ENCODE results near the gene KIFAP3. TPM values are rescaled to one million over a fixed set of nuclear protein-coding genes. Genes with fewer than 3 reads are reported as not detected.
"Not testable (repeated sequence)": the region's sequence is repeated elsewhere in the genome, so short reads cannot be mapped to it uniquely, and the experiment has no call there.

The KIFAP3 gene
- total RNA-seq, 1 experiment from 2014 or later = 230 TPM

- no peak for DNase-seq (ENCODE audit: low spot score)
These were observed 149.7 kb downstream of the KIFAP3 start for GRCh38 chr1:169924829-169925228.

- no peak for DNase-seq (ENCODE audit: low spot score)
These were observed 150.4 kb downstream of the KIFAP3 start for GRCh38 chr1:169924063-169924462.

DNA sequence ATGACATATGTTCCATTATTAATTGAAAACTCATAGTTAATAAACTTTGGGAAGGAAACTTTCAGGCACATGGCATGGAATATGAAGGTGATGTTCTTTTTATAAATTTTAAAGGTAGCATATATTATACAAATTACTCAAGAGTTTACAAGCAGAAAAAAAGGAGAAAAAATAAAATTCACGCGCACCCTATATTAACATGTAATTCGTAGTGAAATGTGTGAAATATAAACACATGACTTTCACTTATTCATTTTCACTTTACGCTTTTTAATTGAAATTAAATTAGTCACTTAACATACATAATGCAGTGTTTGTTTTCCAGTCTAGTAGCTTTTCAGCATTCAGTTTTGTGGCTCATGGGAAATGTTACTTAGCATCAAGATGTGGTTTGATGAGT lies 153.4 kb downstream of the KIFAP3 start:
- DNase-seq (ENCODE audit: low spot score) = no peak

GRCh38 chr1:169918927-169919326 lies 155.6 kb downstream of the KIFAP3 start:
- DNase-seq (ENCODE audit: low spot score) = no peak

DNA sequence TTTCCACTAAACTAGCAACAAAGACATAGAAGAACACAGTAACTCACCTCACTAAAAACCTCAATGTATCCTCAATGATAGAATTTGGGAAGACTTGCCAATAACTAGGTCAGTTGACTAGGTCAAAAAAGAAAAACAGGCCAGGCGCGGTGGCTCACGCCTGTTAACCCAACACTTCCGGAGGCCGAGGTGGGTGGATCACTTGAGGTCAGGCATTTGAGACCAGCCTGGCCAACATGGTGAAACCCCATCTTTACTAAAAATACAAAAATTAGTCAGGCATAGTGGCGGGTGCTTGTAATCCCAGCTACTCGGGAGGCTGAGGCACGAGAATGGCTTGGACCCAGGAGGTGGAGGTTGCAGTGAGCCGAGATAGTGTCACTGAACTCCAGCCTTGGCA lies 156.3 kb downstream of the KIFAP3 start:
- not testable (repeated sequence) for DNase-seq (ENCODE audit: low spot score)

DNA sequence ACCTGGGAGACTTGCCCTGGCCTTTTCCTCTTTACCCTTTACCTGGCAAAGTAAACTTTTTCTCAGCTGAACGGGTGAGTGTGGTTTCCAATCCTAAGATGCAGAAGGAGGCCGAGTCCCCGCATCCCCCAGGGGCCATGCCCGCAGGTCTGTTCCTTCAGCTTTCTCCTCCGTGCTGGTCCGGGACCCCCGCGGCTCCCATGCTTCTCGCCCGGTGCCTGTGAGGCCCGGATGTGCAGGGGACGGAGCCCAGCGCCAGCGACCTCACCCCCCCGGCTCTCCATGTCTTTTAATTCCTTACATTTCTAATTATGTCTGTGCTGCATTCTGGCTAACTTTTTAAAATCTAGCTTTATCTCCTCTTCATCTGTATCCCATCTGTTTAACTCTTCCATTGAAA lies 159.3 kb downstream of the KIFAP3 start:
- no peak for DNase-seq (ENCODE audit: low spot score)

- no peak for DNase-seq (ENCODE audit: low spot score)
These were observed 160.0 kb downstream of the KIFAP3 start for GRCh38 chr1:169914531-169914930.

DNA sequence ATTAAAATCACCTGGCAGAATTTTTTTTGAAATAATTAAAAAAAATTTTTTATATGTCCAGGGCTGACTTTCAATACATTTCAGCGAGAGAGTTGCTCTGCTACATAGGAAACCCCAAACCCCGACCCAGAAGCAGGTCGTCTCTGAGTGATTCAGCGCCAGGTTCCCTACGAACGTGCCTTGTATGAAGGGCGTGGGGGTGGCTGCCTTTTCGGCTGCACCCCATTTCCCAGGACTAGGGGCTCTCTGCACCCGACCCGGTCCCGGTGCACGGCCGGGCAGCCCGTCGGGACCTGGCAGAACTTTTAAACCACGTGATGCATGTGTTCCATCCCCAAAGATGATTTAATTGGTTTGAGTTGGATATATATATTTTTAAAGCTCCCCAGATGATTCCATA lies 165.0 kb downstream of the KIFAP3 start:
- no peak for DNase-seq (ENCODE audit: low spot score)

GRCh38 chr1:169906938-169907337 lies 167.6 kb downstream of the KIFAP3 start:
- no peak for DNase-seq (ENCODE audit: low spot score)

GRCh38 chr1:169904834-169905233 lies 169.7 kb downstream of the KIFAP3 start:
- DNase-seq (ENCODE audit: low spot score) = no peak

DNA sequence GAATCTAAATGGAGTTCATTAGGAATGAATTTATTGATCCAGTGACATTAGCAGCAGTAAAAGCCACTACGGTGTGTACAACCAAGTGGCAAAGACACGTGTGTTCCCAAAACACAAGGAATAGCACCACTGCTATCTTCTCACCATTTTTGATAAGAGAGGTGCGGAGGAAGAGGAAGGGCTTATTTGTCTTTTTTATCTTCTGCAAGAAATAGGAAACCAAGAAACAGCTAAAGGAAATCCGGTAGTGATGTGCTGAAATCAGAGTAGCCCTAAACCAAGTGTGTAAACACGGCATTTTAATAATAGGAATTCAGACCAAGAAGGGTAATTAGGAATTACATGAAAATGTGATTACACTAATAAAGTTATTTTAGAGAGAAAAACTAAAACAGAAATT lies 171.7 kb downstream of the KIFAP3 start:
- no peak for DNase-seq (ENCODE audit: low spot score)

DNA sequence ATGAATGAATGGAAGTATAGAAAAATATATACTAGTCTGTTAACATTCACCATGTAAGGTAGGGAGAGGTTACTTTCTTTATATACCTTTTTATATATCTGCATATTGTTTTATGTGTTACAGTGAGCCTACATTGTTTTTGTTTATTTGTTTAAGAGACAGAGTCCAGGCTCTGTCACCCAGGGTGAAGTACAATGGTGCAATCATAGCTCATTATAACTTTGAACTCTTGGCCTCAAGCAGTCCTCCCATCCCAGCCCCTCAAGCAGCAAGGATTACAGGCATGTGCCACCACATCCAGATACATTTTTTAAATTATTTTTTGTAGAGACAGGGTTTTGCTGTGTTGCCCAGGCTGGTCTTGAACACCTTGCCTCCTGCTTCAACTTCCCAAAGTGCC lies 173.4 kb downstream of the KIFAP3 start:
- no peak for DNase-seq (ENCODE audit: low spot score)

- no peak for DNase-seq (ENCODE audit: low spot score)
These were observed 173.9 kb downstream of the KIFAP3 start for GRCh38 chr1:169900571-169900970.

DNA sequence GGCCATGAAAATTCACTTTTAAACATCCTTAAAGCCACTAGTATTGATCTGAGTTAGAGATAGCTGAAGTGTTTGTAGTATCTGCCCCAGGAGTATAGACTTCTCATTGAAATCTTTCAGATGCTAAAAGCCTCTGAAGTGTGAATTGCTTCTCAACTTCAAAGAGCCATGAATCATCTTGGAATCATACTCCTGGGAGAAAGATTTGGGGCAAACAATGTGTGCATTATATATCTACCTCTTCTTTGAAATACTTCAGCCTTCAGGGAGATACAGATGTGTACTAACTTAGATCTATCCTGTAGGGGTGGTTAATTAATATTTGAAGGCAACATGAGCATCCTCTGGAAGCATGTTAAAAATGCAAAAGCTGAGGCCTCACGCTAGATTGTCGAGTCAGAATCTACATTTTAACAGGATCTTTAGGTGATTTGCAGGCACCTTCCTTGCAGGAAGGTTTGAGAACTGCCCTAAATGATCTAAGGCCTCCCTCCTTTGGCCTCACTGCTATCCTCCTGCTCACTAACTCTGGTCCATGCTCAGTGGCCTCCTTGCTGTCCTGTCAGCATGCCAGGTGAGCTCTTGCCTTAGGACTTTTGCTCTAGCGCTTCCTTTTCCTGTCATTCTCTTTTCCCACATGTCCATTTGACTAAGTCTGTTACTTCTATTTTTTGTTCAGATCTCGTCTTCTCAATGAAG lies 174.8 kb downstream of the KIFAP3 start:
- no peak for DNase-seq (ENCODE audit: low spot score)

- DNase-seq (ENCODE audit: low spot score) = no peak
These were observed 178.5 kb downstream of the KIFAP3 start for GRCh38 chr1:169896013-169896412.

- no peak for DNase-seq (ENCODE audit: low spot score)
These were observed 179.9 kb downstream of the KIFAP3 start for GRCh38 chr1:169894424-169895145.

DNA sequence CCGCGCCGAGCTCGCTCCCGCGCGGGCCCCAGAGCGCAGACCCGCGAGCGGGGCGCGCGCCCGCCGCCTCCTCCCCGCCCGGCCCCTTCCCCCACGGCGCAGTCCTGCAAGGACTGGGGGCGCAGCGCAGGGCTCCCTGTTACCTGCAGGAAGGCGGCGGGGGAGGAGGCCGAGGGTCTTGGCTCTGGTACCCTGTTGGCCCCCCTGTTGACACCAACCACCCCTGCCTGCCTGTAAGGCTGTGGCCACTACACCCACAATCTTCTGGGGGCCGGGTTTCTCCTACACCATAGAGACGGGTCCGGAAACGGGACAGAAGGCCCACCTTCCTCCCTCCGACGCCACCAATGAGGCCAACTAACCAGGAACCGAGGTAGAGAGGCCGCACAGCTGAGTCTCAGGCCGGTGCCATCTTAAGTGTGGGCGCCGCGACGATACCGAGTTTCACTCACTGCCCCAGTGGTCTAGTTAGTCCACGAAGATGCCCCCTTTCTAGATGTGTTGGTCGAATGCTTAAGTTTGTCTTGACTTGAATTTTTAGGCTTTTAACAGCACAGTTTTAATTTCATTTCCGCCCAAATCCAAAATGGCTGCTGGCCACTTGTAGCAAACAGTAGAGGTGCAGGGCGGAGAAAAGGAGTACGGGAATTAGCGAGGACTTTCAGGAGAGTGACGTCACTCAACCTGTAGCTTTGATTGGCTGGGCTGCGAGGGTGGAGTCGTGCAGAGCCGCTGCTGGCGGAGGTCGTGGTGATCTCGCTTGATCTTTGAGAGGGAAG lies 180.7 kb downstream of the KIFAP3 start, which contains the start of gene SCYL3:
SCYL3 (minus strand) TSS at position 252 of the 779 bp plus-strand sequence. CDS start 5,056 bp downstream, outside the sequence.
- peak; percentile 99 for DNase-seq (ENCODE audit: low spot score)

DNA sequence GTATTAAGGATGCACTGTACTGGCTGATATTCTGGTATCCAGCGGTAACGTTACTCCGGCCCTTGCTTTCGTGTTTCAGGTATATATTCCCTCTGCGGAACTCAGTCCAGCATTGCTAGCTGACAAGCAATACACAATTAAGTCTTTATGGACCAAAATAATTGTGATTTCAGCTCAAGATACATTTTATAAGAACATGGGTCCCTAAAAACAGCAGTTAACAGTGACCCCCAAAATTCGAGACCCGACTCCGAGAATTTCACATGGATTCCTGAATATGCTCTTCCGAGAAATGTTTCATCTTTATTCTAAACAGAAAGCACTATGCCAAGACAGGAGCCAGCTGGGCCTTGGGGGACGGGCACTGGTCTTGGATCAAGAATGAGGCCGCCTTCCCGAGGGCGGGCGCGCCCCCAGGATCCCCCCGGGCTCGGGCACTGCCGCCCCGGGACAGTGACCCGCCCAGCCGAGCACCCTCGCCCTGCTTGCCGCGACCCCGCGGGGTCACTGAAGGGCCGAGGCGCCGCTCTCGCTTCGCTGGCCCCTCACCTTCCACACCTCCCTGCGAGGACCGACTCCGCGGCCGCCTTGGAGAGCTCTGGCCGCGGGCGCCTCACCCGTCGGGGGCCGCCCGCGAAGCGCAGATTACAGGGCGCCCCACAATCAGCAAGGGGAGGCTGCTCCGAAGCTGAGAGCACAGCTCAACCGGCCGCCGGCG lies 181.4 kb downstream of the KIFAP3 start:
- DNase-seq (ENCODE audit: low spot score) = no peak

DNA sequence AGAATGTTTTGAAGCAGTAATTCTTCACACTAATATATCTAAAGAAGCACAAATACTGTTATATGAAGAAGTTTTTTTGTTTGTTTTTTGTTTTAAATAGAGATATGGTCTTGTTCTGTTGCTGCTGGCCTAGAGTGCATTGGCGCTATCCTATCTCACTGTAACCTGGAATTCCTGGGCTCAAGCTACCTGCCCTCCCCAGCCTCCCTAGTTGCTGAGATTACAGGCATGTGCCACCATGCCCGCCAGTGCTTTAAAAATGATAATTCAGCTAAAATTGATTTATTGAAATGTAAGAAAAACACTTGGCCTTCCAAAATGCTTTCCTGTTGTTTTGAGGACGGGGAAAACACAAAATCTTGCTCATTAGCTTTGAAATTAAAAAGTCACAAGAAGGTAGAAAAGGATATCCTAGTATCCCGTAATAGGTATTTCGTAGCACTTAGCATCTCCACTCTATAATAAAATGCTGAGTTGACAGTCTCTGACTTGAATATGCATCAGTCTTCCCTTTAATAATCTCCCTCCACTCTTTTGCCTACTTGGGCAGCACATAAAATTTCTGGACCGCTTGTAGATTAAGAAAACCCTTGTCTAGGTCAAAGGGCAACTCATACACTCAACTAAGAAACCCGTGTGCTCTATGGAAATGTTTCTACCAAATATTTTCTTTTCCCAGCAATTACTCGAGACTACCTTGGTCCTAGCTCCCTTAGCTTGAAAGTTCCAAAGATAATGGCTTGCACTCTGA lies 182.1 kb downstream of the KIFAP3 start:
- DNase-seq (ENCODE audit: low spot score) = no peak

- no peak for DNase-seq (ENCODE audit: low spot score)
These were observed 183.0 kb downstream of the KIFAP3 start for GRCh38 chr1:169891539-169891885.

Data from A172 (cell line).